Adrenal gland (tissue), 5 donors: ENCODE measurements around the gene CLSTN3.

Source experiments
- POLR2A ChIP-seq, 2 donors: fragments of 450-650 bp; IDR thresholded peaks; one replicate each; pipeline ENCODE4 v1.6.1; 2017; ENCODE audit warnings: antibody characterized with exemption in 2 of 2, mild to moderate bottlenecking in 2 of 2, moderate library complexity in 1 of 2
- TF ChIP-seq, protein P1 (sequence below), 6 experiments: fragments of 450-650 bp in 4 of 6; fragments of 200-600 bp in 2 of 6; sonication (generic) in 1 of 6; IDR thresholded peaks; 1 replicate in 5 of 6; 2 replicates in 1 of 6; pipeline versions ENCODE4 v1.5.1 to v1.8.0; 2016 to 2021; ENCODE audit warnings: antibody characterized with exemption in 6 of 6, mild to moderate bottlenecking in 2 of 6, moderate library complexity in 1 of 6
- donor health status: DM: no; HTN: no; CAD: no.

DNA sequence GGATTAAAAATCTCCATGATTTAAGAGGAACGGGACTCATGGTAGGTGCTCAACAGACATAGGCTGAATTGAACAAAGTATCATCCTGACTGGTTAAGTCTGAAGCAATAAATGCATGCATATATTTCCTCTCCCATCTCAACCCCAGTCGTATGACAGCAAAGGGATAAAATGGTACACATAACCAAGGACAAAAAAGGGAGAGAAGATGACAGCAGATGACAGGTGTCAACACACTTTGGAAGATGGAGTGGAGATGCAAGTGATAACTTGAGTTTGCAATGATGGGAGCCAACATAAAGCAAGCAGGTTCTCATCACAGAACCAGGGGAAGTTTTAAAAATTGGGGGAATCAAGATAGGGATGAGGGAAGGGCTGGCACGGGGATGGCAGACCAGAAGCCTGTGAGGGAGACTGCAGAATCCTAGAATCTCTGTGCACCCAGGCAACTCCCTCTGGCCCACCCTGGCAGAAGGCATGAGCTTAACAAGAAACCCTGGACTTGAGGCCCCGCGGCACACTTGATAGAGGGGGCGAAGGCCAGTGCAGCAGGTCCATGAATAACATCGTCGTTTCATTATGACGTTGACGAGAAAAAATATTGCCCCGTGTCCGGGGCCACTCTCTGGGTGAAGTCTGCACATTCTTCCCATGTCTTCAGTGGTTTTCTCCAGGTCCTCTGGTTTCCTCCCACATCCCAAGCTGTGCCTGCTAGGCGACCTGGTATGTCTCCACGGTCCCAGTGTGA is 26.2 kb upstream of the CLSTN3 start:
- TF ChIP-seq, protein P1, sequence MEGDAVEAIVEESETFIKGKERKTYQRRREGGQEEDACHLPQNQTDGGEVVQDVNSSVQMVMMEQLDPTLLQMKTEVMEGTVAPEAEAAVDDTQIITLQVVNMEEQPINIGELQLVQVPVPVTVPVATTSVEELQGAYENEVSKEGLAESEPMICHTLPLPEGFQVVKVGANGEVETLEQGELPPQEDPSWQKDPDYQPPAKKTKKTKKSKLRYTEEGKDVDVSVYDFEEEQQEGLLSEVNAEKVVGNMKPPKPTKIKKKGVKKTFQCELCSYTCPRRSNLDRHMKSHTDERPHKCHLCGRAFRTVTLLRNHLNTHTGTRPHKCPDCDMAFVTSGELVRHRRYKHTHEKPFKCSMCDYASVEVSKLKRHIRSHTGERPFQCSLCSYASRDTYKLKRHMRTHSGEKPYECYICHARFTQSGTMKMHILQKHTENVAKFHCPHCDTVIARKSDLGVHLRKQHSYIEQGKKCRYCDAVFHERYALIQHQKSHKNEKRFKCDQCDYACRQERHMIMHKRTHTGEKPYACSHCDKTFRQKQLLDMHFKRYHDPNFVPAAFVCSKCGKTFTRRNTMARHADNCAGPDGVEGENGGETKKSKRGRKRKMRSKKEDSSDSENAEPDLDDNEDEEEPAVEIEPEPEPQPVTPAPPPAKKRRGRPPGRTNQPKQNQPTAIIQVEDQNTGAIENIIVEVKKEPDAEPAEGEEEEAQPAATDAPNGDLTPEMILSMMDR (IDR thresholded peaks at IDR 0.05) = no peak
- no peak for TF ChIP-seq POLR2A (IDR thresholded peaks at IDR 0.05)
